Measurements from ENCODE around the gene LARP1B.
"Not testable (repeated sequence)": the region's sequence is repeated elsewhere in the genome, so short reads cannot be mapped to it uniquely, and the experiment has no call there.

Gene LARP1B

DNA sequence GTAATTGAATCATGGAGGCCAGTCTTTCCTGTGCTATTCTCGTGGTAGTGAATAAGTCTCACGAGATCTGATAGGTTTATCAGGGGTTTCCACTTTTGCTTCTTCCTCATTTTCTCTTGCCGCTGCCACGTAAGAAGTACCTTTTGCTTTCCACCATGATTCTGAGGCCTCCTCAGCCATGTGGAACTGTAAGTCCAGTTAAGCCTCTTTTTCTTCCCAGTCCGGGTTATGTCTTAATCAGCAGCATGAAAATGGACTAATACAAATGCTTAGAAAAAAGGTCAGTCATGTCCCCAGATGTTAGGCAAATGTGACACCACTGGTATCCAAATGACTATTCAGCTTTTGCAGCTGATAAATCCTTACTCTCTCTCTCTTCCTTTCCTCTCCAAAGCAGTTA lies 184.3 kb downstream of the LARP1B start:
- not testable (repeated sequence) for H3K27ac ChIP-seq (ENCODE audit: low read depth, low read length); H3K27me3 ChIP-seq (ENCODE audit: insufficient read depth, low read length); H2AFZ ChIP-seq (ENCODE audit: low read length, unreplicated experiment); H3K79me2 ChIP-seq (ENCODE audit: control insufficient read depth, insufficient read depth, low read length, unreplicated experiment); H3K4me3 ChIP-seq (ENCODE audit: low read depth, low read length); H3K36me3 ChIP-seq (ENCODE audit: insufficient read depth, low read length)
- peaks cover 21% of the 10 kb centered on the region for H3K4me1 ChIP-seq (ENCODE audit: control insufficient read depth, insufficient read depth, low read length, unreplicated experiment)

DNA sequence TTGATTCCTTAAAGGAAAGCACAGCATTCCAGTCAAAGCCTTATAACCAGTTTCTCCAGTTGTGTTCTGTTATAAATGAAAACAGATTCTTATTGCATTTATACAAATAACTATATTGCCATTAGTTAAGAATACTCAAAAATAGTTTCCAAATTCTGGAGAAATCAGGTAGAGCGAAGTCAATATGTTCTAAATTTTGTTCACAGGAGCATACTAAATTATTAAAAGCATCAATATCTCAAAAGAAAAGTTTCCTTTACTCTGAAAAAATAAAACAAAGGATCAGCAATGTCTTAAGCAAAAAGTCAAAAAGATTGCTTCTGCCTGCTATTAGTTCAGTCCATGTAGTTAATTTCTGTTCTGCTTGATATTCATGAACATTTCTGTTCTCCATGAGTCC lies 186.8 kb downstream of the LARP1B start:
- Histone ChIP-seq H3K36me3 (ENCODE audit: insufficient read depth, low read length) (peaks cover 3% of the 10 kb centered on the region; the same call in 1 of the 2 replicates), H3K27ac (ENCODE audit: low read depth, low read length) (no peak overlapping the region), H2AFZ (ENCODE audit: low read length, unreplicated experiment) (no peak overlapping the region), H3K4me1 (ENCODE audit: control insufficient read depth, insufficient read depth, low read length, unreplicated experiment) (no peaks in the 10 kb centered on the region), H3K4me3 (ENCODE audit: low read depth, low read length) (no peak overlapping the region), H3K79me2 (ENCODE audit: control insufficient read depth, insufficient read depth, low read length, unreplicated experiment) (no peaks in the 10 kb centered on the region), H3K27me3 (ENCODE audit: insufficient read depth, low read length) (no peaks in the 10 kb centered on the region)

DNA sequence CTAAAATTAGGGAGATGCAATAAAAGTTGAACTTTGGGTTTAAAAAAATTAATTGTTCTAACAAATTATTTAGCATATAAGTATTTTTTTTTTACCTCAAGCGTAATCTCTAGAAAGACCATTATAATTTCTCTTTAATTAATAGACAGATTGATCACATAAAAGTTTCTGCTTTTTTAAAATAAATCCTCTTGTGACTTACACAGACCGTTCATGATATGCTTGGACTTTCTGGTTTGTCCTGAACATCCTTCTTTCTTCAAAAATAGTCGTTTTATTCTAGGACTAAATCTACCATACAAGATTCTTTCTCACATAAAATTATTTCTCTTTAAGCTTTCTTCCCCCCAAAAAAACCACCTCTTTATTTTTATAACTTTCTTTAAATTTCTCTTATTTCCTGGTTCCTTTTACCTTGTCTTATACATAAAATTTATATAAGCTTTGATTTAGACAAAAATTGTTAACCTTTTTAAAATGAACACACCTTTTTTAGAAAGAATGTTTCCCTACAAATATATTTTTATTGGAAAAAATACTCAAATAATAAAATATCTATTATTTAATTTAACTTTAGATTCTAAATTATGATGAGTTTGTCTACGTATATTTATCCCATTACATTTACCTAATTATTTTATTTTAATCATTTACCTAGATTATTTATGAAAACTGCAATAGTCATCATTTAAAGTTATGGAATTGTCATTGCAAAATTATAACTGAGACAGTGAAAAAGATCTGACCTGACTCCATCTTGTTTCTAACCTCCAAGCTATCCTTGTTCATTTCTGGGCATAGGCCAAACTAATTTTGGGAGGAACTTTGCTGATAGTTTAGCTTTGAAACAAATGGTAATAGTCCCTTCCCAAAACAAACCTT lies 188.9 kb downstream of the LARP1B start:
- Histone ChIP-seq H3K79me2 (ENCODE audit: control insufficient read depth, insufficient read depth, low read length, unreplicated experiment) (no peaks in the 10 kb centered on the region), H2AFZ (ENCODE audit: low read length, unreplicated experiment) (no peak overlapping the region), H3K27me3 (ENCODE audit: insufficient read depth, low read length) (no peaks in the 10 kb centered on the region), H3K27ac (ENCODE audit: low read depth, low read length) (no peak overlapping the region), H3K4me1 (ENCODE audit: control insufficient read depth, insufficient read depth, low read length, unreplicated experiment) (no peaks in the 10 kb centered on the region), H3K4me3 (ENCODE audit: low read depth, low read length) (no peak overlapping the region), H3K36me3 (ENCODE audit: insufficient read depth, low read length) (peaks cover 3% of the 10 kb centered on the region; the same call in 1 of the 2 replicates)

DNA sequence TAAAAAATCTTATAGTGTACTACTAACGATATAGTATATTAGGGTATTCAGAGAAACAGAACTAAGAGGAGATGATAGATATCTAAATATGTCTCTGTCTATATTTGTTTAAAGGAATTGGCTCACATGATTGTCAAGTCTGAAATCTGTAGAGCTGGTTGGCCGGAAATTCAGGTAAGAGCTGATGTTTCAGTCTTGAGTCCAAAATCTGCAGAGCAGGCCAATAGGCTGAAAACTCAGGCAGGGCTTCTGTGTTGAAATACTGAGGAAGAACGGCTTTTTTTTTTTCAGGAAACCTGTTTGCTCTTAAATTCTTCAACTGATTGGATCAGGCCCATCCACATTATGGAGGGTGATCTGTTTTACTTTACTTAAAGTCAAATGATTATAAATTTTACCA lies 194.8 kb downstream of the LARP1B start:
- no peak overlapping the region for H3K4me3 ChIP-seq (ENCODE audit: low read depth, low read length)
- no peaks in the 10 kb centered on the region for H3K4me1 ChIP-seq (ENCODE audit: control insufficient read depth, insufficient read depth, low read length, unreplicated experiment)
- H3K79me2 ChIP-seq (ENCODE audit: control insufficient read depth, insufficient read depth, low read length, unreplicated experiment), result no peaks in the 10 kb centered on the region
- H3K27ac ChIP-seq (ENCODE audit: low read depth, low read length), result no peak overlapping the region
- no peaks in the 10 kb centered on the region for H3K27me3 ChIP-seq (ENCODE audit: insufficient read depth, low read length)
- no peaks in the 10 kb centered on the region for H3K36me3 ChIP-seq (ENCODE audit: insufficient read depth, low read length)
- no peak overlapping the region for H2AFZ ChIP-seq (ENCODE audit: low read length, unreplicated experiment)

DNA sequence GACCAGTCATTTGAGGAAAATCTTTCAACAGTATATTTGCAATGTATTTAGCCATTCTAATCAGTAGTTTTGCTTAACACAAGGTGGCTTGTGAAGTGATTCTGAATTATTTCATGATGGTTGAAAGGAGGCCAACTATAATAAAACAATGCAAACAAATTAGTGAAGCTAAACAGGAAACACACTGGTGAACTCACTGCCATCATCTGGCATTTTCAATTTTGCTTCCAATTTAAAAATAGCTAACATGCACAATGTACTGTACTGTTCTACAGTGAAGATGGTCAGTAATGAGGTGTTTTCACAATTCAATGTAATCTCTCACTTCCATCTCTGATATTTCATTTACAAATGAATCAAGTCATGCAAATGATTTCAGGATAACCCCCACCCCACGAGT lies 195.4 kb downstream of the LARP1B start:
- H3K4me3 ChIP-seq (ENCODE audit: low read depth, low read length), result no peak overlapping the region
- no peak overlapping the region for H2AFZ ChIP-seq (ENCODE audit: low read length, unreplicated experiment)
- no peak overlapping the region for H3K27ac ChIP-seq (ENCODE audit: low read depth, low read length)
- H3K36me3 ChIP-seq (ENCODE audit: insufficient read depth, low read length), result no peaks in the 10 kb centered on the region
- no peaks in the 10 kb centered on the region for H3K27me3 ChIP-seq (ENCODE audit: insufficient read depth, low read length)
- H3K4me1 ChIP-seq (ENCODE audit: control insufficient read depth, insufficient read depth, low read length, unreplicated experiment), result no peaks in the 10 kb centered on the region
- no peaks in the 10 kb centered on the region for H3K79me2 ChIP-seq (ENCODE audit: control insufficient read depth, insufficient read depth, low read length, unreplicated experiment)

DNA sequence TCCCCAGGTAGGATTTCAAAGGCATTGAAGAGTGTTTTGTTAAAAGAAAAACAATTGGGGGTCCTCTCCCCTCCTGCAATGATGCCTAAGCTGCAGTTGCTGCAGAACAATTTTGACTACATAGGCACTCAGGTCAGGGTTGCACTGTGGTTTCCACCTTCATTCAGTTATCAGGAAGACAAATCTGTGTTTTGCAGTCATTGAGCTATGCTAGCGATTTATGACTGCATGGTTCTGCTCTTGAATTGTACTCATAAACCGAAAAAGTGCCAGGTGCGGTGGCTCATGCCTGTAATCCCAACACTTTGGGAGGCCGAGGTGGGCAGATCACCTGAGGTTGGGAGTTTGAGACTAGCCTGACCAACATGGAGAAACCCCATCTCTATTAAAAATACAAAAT lies 197.1 kb downstream of the LARP1B start:
- H3K36me3 ChIP-seq (ENCODE audit: insufficient read depth, low read length); H2AFZ ChIP-seq (ENCODE audit: low read length, unreplicated experiment); H3K4me1 ChIP-seq (ENCODE audit: control insufficient read depth, insufficient read depth, low read length, unreplicated experiment); H3K27ac ChIP-seq (ENCODE audit: low read depth, low read length); H3K4me3 ChIP-seq (ENCODE audit: low read depth, low read length); H3K79me2 ChIP-seq (ENCODE audit: control insufficient read depth, insufficient read depth, low read length, unreplicated experiment); H3K27me3 ChIP-seq (ENCODE audit: insufficient read depth, low read length): not testable (repeated sequence)

DNA sequence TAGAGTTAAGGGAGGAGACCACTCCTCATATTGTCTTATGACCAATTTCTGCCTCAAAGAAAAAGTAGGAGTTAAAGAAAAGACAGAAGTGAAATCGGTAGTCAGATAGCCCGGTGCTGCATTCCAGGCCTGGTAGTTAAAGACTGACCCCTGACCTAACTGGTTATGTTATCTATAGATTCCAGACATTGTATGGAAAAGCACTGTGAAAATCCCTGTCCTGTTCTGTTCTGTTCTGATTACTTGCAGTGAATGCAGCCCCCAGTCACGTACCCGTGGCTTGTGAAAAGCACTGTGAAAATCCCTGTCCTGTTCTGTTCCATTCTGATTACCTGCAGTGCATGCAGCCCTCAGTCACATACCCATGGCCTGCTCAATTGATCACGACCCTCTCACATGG lies 198.8 kb downstream of the LARP1B start:
- H3K79me2 ChIP-seq (ENCODE audit: control insufficient read depth, insufficient read depth, low read length, unreplicated experiment); H3K27me3 ChIP-seq (ENCODE audit: insufficient read depth, low read length); H3K27ac ChIP-seq (ENCODE audit: low read depth, low read length); H3K36me3 ChIP-seq (ENCODE audit: insufficient read depth, low read length); H3K4me3 ChIP-seq (ENCODE audit: low read depth, low read length); H3K4me1 ChIP-seq (ENCODE audit: control insufficient read depth, insufficient read depth, low read length, unreplicated experiment); H2AFZ ChIP-seq (ENCODE audit: low read length, unreplicated experiment): not testable (repeated sequence)
